GM23338 (cell line): ENCODE data around the gene IL21. TPM values are rescaled to one million over a fixed set of nuclear protein-coding genes. Genes with fewer than 3 reads are reported as not detected.

Experiments
- ATAC-seq: fragments of 200-7000 bp; cut with Tn5 transposase; 3 replicates; pipeline ENCODE4 v1.9.1; 2020
- DNase-seq: peaks from one replicate; pipeline ENCODE4 v3.0.0-alpha.2; 2015; ENCODE audit warnings: low spot score
- H2AFZ ChIP-seq: fragments of 200-600 bp; sonication (generic); 2 replicates; pipeline ENCODE4 v1.8.0; 2016; ENCODE audit warnings: antibody characterized with exemption, mild to moderate bottlenecking, moderate library complexity
- H3F3A ChIP-seq: fragments of 200-600 bp; sonication (generic); replicated peaks from 2 replicates; pipeline ENCODE4 v1.8.0; 2017; ENCODE audit warnings: antibody characterized with exemption, mixed run types, low read depth
- H3K27ac ChIP-seq: fragments of 200-600 bp; sonication (generic); 2 replicates; pipeline ENCODE4 v1.6.1; 2016; ENCODE audit warnings: low read depth
- H3K27me3 ChIP-seq: fragments of 200-600 bp; sonication (generic); 2 replicates; pipeline ENCODE4 v1.8.0; 2016; ENCODE audit warnings: mild to moderate bottlenecking, mixed run types, moderate library complexity; ENCODE audit not compliant: insufficient read depth
- H3K36me3 ChIP-seq: fragments of 200-600 bp; sonication (generic); 2 replicates; pipeline ENCODE4 v1.8.0; 2016; ENCODE audit warnings: mild to moderate bottlenecking; ENCODE audit not compliant: insufficient read depth
- H3K4me1 ChIP-seq: fragments of 200-600 bp; sonication (generic); 2 replicates; pipeline ENCODE4 v1.8.0; 2016; ENCODE audit warnings: mild to moderate bottlenecking, moderate library complexity; ENCODE audit not compliant: insufficient read depth
- H3K4me2 ChIP-seq: fragments of 200-600 bp; sonication (generic); 2 replicates; pipeline ENCODE4 v1.7.1; 2017; ENCODE audit warnings: mixed run types
- H3K4me3 ChIP-seq: fragments of 200-600 bp; sonication (generic); 2 replicates; pipeline ENCODE4 v1.6.1; 2016; ENCODE audit warnings: mixed run types
- H3K79me2 ChIP-seq: fragments of 200-600 bp; sonication (generic); replicated peaks from 2 replicates; pipeline ENCODE4 v1.8.0; 2017; ENCODE audit warnings: mild to moderate bottlenecking; ENCODE audit not compliant: insufficient read depth
- H3K9me2 ChIP-seq: fragments of 200-600 bp; sonication (generic); 2 replicates; pipeline ENCODE4 v1.8.0; 2017; ENCODE audit not compliant: insufficient read depth
- H4K20me1 ChIP-seq: fragments of 200-600 bp; sonication (generic); replicated peaks from 2 replicates; pipeline ENCODE4 v1.8.0; 2017; ENCODE audit warnings: mild to moderate bottlenecking; ENCODE audit not compliant: insufficient read depth
- H3K27ac Mint-ChIP-seq: 2 replicates; pipeline ENCODE4 v1.8.0; 2020; ENCODE audit warnings: inconsistent platforms, mild to moderate bottlenecking, moderate library complexity, mixed read lengths
- H3K27me3 Mint-ChIP-seq: 3 replicates; pipeline ENCODE4 v1.8.0; 2022; ENCODE audit warnings: low read depth, mild to moderate bottlenecking, moderate library complexity, mixed read lengths, inconsistent platforms; ENCODE audit not compliant: insufficient read depth, poor library complexity
- H3K36me3 Mint-ChIP-seq: 3 replicates; pipeline ENCODE4 v1.8.0; 2021; ENCODE audit warnings: low read depth, mild to moderate bottlenecking, inconsistent platforms, moderate library complexity, mixed read lengths
- H3K4me1 Mint-ChIP-seq: 3 replicates; pipeline ENCODE4 v1.8.0; 2020; ENCODE audit warnings: mild to moderate bottlenecking, inconsistent platforms, mixed read lengths
- H3K4me3 Mint-ChIP-seq: 3 replicates; pipeline ENCODE4 v1.8.0; 2021; ENCODE audit warnings: moderate library complexity, mild to moderate bottlenecking, inconsistent platforms, mixed read lengths
- H3K9me3 Mint-ChIP-seq: 3 replicates; pipeline ENCODE4 v1.8.0; 2020; ENCODE audit warnings: moderate library complexity, mild to moderate bottlenecking, inconsistent platforms, mixed read lengths
- CREB1 ChIP-seq: fragments of 250-450 bp; sonication (Bioruptor Pico); IDR thresholded peaks from 2 replicates; pipeline ENCODE4 v1.5.0; 2020; ENCODE audit warnings: low read depth, mild to moderate bottlenecking, moderate library complexity
- EZH2 ChIP-seq: fragments of 200-600 bp; sonication (generic); IDR thresholded peaks from one replicate; pipeline ENCODE4 v1.8.0; 2017; ENCODE audit warnings: antibody characterized with exemption, mild to moderate bottlenecking, low read depth; ENCODE audit not compliant: unreplicated experiment
- EZH2phosphoT487 ChIP-seq: fragments of 200-600 bp; sonication (generic); IDR thresholded peaks from one replicate; pipeline ENCODE4 v1.8.1; 2018; ENCODE audit warnings: antibody characterized with exemption; ENCODE audit not compliant: unreplicated experiment
- JUNB ChIP-seq: IDR thresholded peaks from one replicate; pipeline ENCODE4 v1.6.1; 2016; ENCODE audit warnings: antibody characterized with exemption; ENCODE audit not compliant: unreplicated experiment
- NANOG ChIP-seq: IDR thresholded peaks from 2 replicates; pipeline ENCODE4 v1.6.1; 2016; ENCODE audit warnings: antibody characterized with exemption, borderline replicate concordance
- POLR2AphosphoS5 ChIP-seq: IDR thresholded peaks from 2 replicates; pipeline ENCODE4 v1.6.1; 2016; ENCODE audit warnings: antibody characterized with exemption, low read depth
- STAT1 ChIP-seq: IDR thresholded peaks from one replicate; pipeline ENCODE4 v1.6.1; 2016; ENCODE audit warnings: antibody characterized with exemption; ENCODE audit not compliant: unreplicated experiment
- ZNF114 ChIP-seq: fragments of 250-450 bp; sonication (Bioruptor Pico); IDR thresholded peaks from 2 replicates; pipeline ENCODE4 v1.5.0; 2020; ENCODE audit warnings: mild to moderate bottlenecking, moderate library complexity
- ZNF331 ChIP-seq: fragments of 250-450 bp; sonication (Bioruptor Pico); IDR thresholded peaks from 2 replicates; pipeline ENCODE4 v1.5.0; 2020; ENCODE audit warnings: low read depth, mild to moderate bottlenecking, moderate library complexity
- polyA plus RNA-seq: library from polyadenylated mRNA; unstranded; fragments of >200 nt; fragmentation: Nextera tagmentation; extraction: Ambion mirVana; gene quantifications from 2 replicates; pipeline ENCODE4 v1.2.1, GENCODE V29; 2016
- total RNA-seq: library from RNA; depleted of rRNA; stranded (reverse); fragments of >200 nt; shearing (Covaris generic); gene quantifications from 2 replicates; pipeline ENCODE4 v1.2.3, GENCODE V29; 2014
- TF ChIP-seq, protein P1 (sequence below): IDR thresholded peaks from one replicate; pipeline ENCODE4 v1.6.1; 2018; ENCODE audit warnings: antibody characterized with exemption; ENCODE audit not compliant: unreplicated experiment
- TF ChIP-seq, protein P2 (sequence below), 2 experiments: fragments of 200-600 bp in 1 of 2; sonication (generic) in 1 of 2; conservative IDR thresholded peaks; 2 replicates each; pipeline versions ENCODE4 v1.5.1 to v1.6.1; 2016 to 2017; ENCODE audit warnings: antibody characterized with exemption in 2 of 2, low read depth in 2 of 2, mild to moderate bottlenecking in 2 of 2, moderate library complexity in 1 of 2
- TF ChIP-seq, protein P3 (sequence below): IDR thresholded peaks from 2 replicates; pipeline ENCODE4 v1.6.1; 2016; ENCODE audit warnings: antibody characterized with exemption
- TF ChIP-seq, protein P4 (sequence below): fragments of 250-450 bp; sonication (Bioruptor Pico); IDR thresholded peaks from 2 replicates; pipeline ENCODE4 v1.5.0; 2020; ENCODE audit warnings: mild to moderate bottlenecking, moderate library complexity

The IL21 gene
- total and polyA plus RNA-seq, 2 experiments from 2014 or later, result not detected

GRCh38 chr4:122650148-122650547 lies 29.3 kb upstream of the IL21 start:
- Histone ChIP-seq H3K9me2 (no peaks in the 10 kb centered on the region), H3K4me3 (no peak overlapping the region), H3K36me3 (no peaks in the 10 kb centered on the region), H2AFZ (no peak overlapping the region), H3F3A (no peaks in the 10 kb centered on the region), H3K27me3 (no peaks in the 10 kb centered on the region), H3K27ac (no peak overlapping the region), H3K79me2 (no peaks in the 10 kb centered on the region), H4K20me1 (no peaks in the 10 kb centered on the region), H3K4me1 (no peaks in the 10 kb centered on the region), H3K4me2 (no peak overlapping the region)
- DNase-seq (no peak), ATAC-seq (no peak)
- TF ChIP-seq, protein P1, sequence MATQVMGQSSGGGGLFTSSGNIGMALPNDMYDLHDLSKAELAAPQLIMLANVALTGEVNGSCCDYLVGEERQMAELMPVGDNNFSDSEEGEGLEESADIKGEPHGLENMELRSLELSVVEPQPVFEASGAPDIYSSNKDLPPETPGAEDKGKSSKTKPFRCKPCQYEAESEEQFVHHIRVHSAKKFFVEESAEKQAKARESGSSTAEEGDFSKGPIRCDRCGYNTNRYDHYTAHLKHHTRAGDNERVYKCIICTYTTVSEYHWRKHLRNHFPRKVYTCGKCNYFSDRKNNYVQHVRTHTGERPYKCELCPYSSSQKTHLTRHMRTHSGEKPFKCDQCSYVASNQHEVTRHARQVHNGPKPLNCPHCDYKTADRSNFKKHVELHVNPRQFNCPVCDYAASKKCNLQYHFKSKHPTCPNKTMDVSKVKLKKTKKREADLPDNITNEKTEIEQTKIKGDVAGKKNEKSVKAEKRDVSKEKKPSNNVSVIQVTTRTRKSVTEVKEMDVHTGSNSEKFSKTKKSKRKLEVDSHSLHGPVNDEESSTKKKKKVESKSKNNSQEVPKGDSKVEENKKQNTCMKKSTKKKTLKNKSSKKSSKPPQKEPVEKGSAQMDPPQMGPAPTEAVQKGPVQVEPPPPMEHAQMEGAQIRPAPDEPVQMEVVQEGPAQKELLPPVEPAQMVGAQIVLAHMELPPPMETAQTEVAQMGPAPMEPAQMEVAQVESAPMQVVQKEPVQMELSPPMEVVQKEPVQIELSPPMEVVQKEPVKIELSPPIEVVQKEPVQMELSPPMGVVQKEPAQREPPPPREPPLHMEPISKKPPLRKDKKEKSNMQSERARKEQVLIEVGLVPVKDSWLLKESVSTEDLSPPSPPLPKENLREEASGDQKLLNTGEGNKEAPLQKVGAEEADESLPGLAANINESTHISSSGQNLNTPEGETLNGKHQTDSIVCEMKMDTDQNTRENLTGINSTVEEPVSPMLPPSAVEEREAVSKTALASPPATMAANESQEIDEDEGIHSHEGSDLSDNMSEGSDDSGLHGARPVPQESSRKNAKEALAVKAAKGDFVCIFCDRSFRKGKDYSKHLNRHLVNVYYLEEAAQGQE, result no peak
- no peak for TF ChIP-seq EZH2phosphoT487
- TF ChIP-seq NANOG, result no peak
- TF ChIP-seq JUNB, result no peak
- no peak for TF ChIP-seq POLR2AphosphoS5
- TF ChIP-seq ZNF331, result no peak
- TF ChIP-seq STAT1, result no peak
- TF ChIP-seq, protein P2, sequence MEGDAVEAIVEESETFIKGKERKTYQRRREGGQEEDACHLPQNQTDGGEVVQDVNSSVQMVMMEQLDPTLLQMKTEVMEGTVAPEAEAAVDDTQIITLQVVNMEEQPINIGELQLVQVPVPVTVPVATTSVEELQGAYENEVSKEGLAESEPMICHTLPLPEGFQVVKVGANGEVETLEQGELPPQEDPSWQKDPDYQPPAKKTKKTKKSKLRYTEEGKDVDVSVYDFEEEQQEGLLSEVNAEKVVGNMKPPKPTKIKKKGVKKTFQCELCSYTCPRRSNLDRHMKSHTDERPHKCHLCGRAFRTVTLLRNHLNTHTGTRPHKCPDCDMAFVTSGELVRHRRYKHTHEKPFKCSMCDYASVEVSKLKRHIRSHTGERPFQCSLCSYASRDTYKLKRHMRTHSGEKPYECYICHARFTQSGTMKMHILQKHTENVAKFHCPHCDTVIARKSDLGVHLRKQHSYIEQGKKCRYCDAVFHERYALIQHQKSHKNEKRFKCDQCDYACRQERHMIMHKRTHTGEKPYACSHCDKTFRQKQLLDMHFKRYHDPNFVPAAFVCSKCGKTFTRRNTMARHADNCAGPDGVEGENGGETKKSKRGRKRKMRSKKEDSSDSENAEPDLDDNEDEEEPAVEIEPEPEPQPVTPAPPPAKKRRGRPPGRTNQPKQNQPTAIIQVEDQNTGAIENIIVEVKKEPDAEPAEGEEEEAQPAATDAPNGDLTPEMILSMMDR (conservative IDR thresholded peaks at IDR 0.05; ENCODE audit: low read depth in 2 of 2), result no peak
- TF ChIP-seq, protein P3, sequence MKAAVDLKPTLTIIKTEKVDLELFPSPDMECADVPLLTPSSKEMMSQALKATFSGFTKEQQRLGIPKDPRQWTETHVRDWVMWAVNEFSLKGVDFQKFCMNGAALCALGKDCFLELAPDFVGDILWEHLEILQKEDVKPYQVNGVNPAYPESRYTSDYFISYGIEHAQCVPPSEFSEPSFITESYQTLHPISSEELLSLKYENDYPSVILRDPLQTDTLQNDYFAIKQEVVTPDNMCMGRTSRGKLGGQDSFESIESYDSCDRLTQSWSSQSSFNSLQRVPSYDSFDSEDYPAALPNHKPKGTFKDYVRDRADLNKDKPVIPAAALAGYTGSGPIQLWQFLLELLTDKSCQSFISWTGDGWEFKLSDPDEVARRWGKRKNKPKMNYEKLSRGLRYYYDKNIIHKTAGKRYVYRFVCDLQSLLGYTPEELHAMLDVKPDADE, result no peak
- no peak for TF ChIP-seq ZNF114 (CRISPR knock-in tag)
- TF ChIP-seq, protein P4, sequence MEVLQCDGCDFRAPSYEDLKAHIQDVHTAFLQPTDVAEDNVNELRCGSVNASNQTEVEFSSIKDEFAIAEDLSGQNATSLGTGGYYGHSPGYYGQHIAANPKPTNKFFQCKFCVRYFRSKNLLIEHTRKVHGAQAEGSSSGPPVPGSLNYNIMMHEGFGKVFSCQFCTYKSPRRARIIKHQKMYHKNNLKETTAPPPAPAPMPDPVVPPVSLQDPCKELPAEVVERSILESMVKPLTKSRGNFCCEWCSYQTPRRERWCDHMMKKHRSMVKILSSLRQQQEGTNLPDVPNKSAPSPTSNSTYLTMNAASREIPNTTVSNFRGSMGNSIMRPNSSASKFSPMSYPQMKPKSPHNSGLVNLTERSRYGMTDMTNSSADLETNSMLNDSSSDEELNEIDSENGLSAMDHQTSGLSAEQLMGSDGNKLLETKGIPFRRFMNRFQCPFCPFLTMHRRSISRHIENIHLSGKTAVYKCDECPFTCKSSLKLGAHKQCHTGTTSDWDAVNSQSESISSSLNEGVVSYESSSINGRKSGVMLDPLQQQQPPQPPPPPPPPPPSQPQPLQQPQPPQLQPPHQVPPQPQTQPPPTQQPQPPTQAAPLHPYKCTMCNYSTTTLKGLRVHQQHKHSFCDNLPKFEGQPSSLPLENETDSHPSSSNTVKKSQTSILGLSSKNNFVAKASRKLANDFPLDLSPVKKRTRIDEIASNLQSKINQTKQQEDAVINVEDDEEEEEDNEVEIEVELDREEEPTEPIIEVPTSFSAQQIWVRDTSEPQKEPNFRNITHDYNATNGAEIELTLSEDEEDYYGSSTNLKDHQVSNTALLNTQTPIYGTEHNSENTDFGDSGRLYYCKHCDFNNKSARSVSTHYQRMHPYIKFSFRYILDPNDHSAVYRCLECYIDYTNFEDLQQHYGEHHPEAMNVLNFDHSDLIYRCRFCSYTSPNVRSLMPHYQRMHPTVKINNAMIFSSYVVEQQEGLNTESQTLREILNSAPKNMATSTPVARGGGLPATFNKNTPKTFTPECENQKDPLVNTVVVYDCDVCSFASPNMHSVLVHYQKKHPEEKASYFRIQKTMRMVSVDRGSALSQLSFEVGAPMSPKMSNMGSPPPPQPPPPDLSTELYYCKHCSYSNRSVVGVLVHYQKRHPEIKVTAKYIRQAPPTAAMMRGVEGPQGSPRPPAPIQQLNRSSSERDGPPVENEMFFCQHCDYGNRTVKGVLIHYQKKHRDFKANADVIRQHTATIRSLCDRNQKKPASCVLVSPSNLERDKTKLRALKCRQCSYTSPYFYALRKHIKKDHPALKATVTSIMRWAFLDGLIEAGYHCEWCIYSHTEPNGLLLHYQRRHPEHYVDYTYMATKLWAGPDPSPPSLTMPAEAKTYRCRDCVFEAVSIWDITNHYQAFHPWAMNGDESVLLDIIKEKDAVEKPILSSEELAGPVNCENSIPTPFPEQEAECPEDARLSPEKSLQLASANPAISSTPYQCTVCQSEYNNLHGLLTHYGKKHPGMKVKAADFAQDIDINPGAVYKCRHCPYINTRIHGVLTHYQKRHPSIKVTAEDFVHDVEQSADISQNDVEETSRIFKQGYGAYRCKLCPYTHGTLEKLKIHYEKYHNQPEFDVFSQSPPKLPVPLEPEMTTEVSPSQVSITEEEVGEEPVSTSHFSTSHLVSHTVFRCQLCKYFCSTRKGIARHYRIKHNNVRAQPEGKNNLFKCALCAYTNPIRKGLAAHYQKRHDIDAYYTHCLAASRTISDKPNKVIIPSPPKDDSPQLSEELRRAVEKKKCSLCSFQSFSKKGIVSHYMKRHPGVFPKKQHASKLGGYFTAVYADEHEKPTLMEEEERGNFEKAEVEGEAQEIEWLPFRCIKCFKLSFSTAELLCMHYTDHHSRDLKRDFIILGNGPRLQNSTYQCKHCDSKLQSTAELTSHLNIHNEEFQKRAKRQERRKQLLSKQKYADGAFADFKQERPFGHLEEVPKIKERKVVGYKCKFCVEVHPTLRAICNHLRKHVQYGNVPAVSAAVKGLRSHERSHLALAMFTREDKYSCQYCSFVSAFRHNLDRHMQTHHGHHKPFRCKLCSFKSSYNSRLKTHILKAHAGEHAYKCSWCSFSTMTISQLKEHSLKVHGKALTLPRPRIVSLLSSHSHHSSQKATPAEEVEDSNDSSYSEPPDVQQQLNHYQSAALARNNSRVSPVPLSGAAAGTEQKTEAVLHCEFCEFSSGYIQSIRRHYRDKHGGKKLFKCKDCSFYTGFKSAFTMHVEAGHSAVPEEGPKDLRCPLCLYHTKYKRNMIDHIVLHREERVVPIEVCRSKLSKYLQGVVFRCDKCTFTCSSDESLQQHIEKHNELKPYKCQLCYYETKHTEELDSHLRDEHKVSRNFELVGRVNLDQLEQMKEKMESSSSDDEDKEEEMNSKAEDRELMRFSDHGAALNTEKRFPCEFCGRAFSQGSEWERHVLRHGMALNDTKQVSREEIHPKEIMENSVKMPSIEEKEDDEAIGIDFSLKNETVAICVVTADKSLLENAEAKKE (CRISPR knock-in tag), result no peak
- TF ChIP-seq EZH2, result no peak
- TF ChIP-seq CREB1, result no peak
- H3K4me1 Mint-ChIP-seq, result no peaks in the 10 kb centered on the region; the same call in 2 of the 3 replicates
- no peak overlapping the region for H3K4me3 Mint-ChIP-seq
- H3K27ac Mint-ChIP-seq, result no peak overlapping the region
- no peaks in the 10 kb centered on the region for H3K36me3 Mint-ChIP-seq
- H3K9me3 Mint-ChIP-seq, result no peaks in the 10 kb centered on the region
- peaks cover 5% of the 10 kb centered on the region for H3K27me3 Mint-ChIP-seq
